Measurements from ENCODE around the gene FOXP1. TPM values are rescaled to one million over a fixed set of nuclear protein-coding genes. Genes with fewer than 3 reads are reported as not detected.

Gene FOXP1
- total and polyA plus RNA-seq, 9 of the 15 experiments (the other 6 are each of a cell fraction or from before 2014, with no cell fraction given) = 7.7 to 34.5 (median 13.7) TPM

- no peak for TF ChIP-seq FOS (IDR thresholded peaks at IDR 0.05; ENCODE audit: extremely low read depth, insufficient read length)
- TF ChIP-seq PTTG1 (tag; IDR thresholded peaks at IDR 0.05; ENCODE audit: low read depth) = no peak
- TF ChIP-seq ZFP1 (CRISPR knock-in tag; IDR thresholded peaks at IDR 0.05) = no peak
- no peak for TF ChIP-seq HNRNPLL (IDR thresholded peaks at IDR 0.05; ENCODE audit: low read depth, low read length, poor library complexity, severe bottlenecking)
- TF ChIP-seq NFE2L1 (tag; IDR thresholded peaks at IDR 0.05; ENCODE audit: borderline replicate concordance, low read depth) = peak; percentile 44; the same call in 1 of the 2 replicates
- TF ChIP-seq AFF4 (CRISPR knock-in tag; IDR thresholded peaks at IDR 0.05) = no peak
- TF ChIP-seq NFIC (IDR thresholded peaks at IDR 0.05) = peak; percentile 90
- TF ChIP-seq ZNF175 (CRISPR knock-in tag; IDR thresholded peaks at IDR 0.05; ENCODE audit: low read depth) = no peak
- TF ChIP-seq BCOR (IDR thresholded peaks at IDR 0.05) = peak; percentile 92
- peak in 1 of 2 experiments; percentile 65; a peak in 2 of 3 replicates for TF ChIP-seq CBX3 (IDR thresholded peaks at IDR 0.05; ENCODE audit: borderline replicate concordance in 1 of 2, low read length in 2 of 2)
- no peak for TF ChIP-seq ZNF217 (CRISPR knock-in tag; IDR thresholded peaks at IDR 0.05)
- no peak for TF ChIP-seq CUX1 (CRISPR knock-in tag; IDR thresholded peaks at IDR 0.05)
- TF ChIP-seq CTBP1 (IDR thresholded peaks at IDR 0.05; ENCODE audit: borderline replicate concordance) = no peak
- peak; percentile 70 for TF ChIP-seq C11orf30 (IDR thresholded peaks at IDR 0.05; ENCODE audit: low read depth)
- TF ChIP-seq ZBTB26 (CRISPR knock-in tag; IDR thresholded peaks at IDR 0.05) = no peak
- TF ChIP-seq TFAP4 (CRISPR knock-in tag; IDR thresholded peaks at IDR 0.05; ENCODE audit: borderline replicate concordance) = no peak
Observed at GRCh38 chr3:70916375-70917055, 667.0 kb downstream of the FOXP1 start (continued).
